Stomach (tissue), 9 donors: ENCODE results near the gene CD151. TPM values are rescaled to one million over a fixed set of nuclear protein-coding genes. Genes with fewer than 3 reads are reported as not detected.

Experiments
- DNase-seq, 2 donors: peaks; one replicate each; pipeline versions ENCODE4 v3.0.0 to v3.0.0-alpha.2; 2013 to 2019
- H3K27ac ChIP-seq, 5 donors: fragments of 200-600 bp in 4 of 5; sonication (generic) in 4 of 5; one replicate each; pipeline ENCODE4 v1.5.1; 2013 to 2019; ENCODE audit warnings: mild to moderate bottlenecking in 1 of 5, moderate library complexity in 1 of 5
- H3K27me3 ChIP-seq, 3 donors: fragments of 200-600 bp; sonication (generic); one replicate each; pipeline ENCODE4 v1.5.1; 2017 to 2019; ENCODE audit warnings: mixed run types in 1 of 3
- H3K36me3 ChIP-seq, 4 donors: fragments of 200-600 bp; sonication (generic); 1 replicate in 3 of 4; 2 replicates in 1 of 4; pipeline ENCODE4 v1.5.1; 2016 to 2019
- H3K4me1 ChIP-seq, 4 donors: fragments of 200-600 bp; sonication (generic); one replicate each; pipeline ENCODE4 v1.5.1; 2016 to 2019
- H3K4me3 ChIP-seq, 4 donors: fragments of 200-600 bp; sonication (generic) in 3 of 4; one replicate each; pipeline ENCODE4 v1.5.1; 2016 to 2019; ENCODE audit warnings: mild to moderate bottlenecking in 1 of 4
- H3K9me3 ChIP-seq, 4 donors: fragments of 200-600 bp; sonication (generic); one replicate each; pipeline ENCODE4 v1.5.1; 2016 to 2019
- CTCF ChIP-seq, 7 experiments: fragments of 450-650 bp in 4 of 7; fragments of 200-600 bp in 3 of 7; sonication (generic) in 3 of 7; IDR thresholded peaks; one replicate each; pipeline ENCODE4 v1.5.1; 2016 to 2019; ENCODE audit warnings: antibody characterized with exemption in 7 of 7, control low read depth in 2 of 7, mild to moderate bottlenecking in 1 of 7
- EP300 ChIP-seq: sonication (generic); formaldehyde crosslinking; IDR thresholded peaks from one replicate; pipeline ENCODE4 v1.6.1; 2017; ENCODE audit warnings: antibody characterized with exemption
- POLR2A ChIP-seq, 4 donors: fragments of 450-650 bp; IDR thresholded peaks; one replicate each; pipeline ENCODE4 v1.6.1; 2016; ENCODE audit warnings: antibody characterized with exemption in 4 of 4, control low read depth in 2 of 4, mild to moderate bottlenecking in 1 of 4, moderate library complexity in 1 of 4
- POLR2AphosphoS5 ChIP-seq, 3 donors: sonication (generic); formaldehyde crosslinking; IDR thresholded peaks; one replicate each; pipeline ENCODE4 v1.6.1; 2016; ENCODE audit warnings: antibody characterized with exemption in 3 of 3
- WGBS, 5 donors: extraction: QIAGEN DNeasy Blood & Tissue Kit in 3 of 5; methylation state at CpG; one replicate each; pipeline versions ENCODE4 v1.1.5 to v1.1.7; 2013 to 2018; 5-methylcytosine and 5-hydroxymethylcytosine counted together
- intact Hi-C: fragments of 100-400 bp; cut with DNase I; formaldehyde crosslinking; loops from one replicate; pipeline ENCODE4 v1.15.1; 2023; ENCODE audit warnings: low total_unique reads
- polyA plus RNA-seq, 3 donors: library from polyadenylated mRNA; stranded (reverse); fragments of 200-250 nt; gene quantifications; one replicate each; pipeline ENCODE4 v1.2.3, GENCODE V29; 2013
- total RNA-seq, 5 donors: library from RNA; depleted of rRNA; stranded (reverse); fragments of >200 nt; gene quantifications; one replicate each; pipeline versions ENCODE4 v1.1.0 to v1.2.3, GENCODE V29; 2014 to 2016
- donor health status: healthy with polysubstance abuse.
- donor health status: Bipolar disorder and iron deficiency.
- donor health status: healthy.

Gene CD151
- total and polyA plus RNA-seq, 8 donors: 66.7 to 293 (median 159) TPM

DNA sequence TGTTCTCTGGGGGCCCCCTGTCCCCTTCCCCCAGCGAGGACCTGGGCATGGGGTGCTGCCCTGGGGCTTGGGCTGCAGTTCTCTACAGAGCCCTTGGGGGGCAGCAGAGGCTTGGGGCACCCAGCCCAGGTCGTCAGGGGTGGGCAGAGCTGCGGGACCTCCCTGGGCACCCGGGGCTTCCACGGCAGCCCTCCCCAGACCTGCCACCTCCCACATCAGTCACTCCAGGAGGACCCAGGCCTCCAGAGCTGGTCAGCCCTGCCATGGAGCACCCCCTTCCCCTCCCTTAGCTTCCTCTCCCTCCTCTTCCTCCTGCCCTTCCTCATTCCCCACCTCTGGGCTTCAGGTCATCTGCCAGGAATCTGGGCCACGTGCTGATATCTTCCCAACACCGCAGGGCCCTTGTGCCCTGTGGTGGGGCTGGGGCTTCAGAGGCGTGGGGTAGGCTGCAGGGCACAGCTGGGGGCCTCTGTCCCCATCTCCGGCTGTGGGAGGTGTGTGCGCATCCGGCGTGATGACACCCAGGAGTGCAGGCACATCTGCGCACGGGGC is 15.7 kb downstream of the CD151 start:
- Histone ChIP-seq H3K4me3 (peak overlapping the region in 2 of 4 donors; percentile 52 to 58), H3K27me3 (peaks cover 0 to 42% (median 25%) of the 10 kb centered on the region in 3 donors), H3K4me1 (peaks cover 49 to 83% (median 72%) of the 10 kb centered on the region in 4 donors), H3K9me3 (no peaks in the 10 kb centered on the region), H3K36me3 (peaks cover 0 to 5% (median 0%) of the 10 kb centered on the region in 4 donors), H3K27ac (no peak overlapping the region)
- intact Hi-C loops: loop anchor here (5.0 kb wide), 1 partner anchor 204 kb away; no protein-coding TSS in a partner anchor
- TF ChIP-seq EP300 (no peak), POLR2AphosphoS5 (IDR thresholded peaks at IDR 0.05) (no peak), CTCF (IDR thresholded peaks at IDR 0.05) (peak in 5 of 7 experiments; percentile 69 to 93 (median 90)), POLR2A (IDR thresholded peaks at IDR 0.05) (no peak)
- peak; percentile 60 to 75 for DNase-seq
- WGBS, 5 donors: 13 to 50% (median 23%) methylated on average over 7 to 14 of the region's 14 CpGs

GRCh38 chr11:849104-849824 is 16.5 kb downstream of the CD151 start:
- intact Hi-C loops: loop anchor here (5.0 kb wide), 1 partner anchor 203 kb away; no protein-coding TSS in a partner anchor
- peak in 1 of 2 donors; percentile 83 for DNase-seq
- WGBS, 5 donors: 1 to 15% (median 3%) methylated on average over 35 to 70 of the region's 71 CpGs

DNA sequence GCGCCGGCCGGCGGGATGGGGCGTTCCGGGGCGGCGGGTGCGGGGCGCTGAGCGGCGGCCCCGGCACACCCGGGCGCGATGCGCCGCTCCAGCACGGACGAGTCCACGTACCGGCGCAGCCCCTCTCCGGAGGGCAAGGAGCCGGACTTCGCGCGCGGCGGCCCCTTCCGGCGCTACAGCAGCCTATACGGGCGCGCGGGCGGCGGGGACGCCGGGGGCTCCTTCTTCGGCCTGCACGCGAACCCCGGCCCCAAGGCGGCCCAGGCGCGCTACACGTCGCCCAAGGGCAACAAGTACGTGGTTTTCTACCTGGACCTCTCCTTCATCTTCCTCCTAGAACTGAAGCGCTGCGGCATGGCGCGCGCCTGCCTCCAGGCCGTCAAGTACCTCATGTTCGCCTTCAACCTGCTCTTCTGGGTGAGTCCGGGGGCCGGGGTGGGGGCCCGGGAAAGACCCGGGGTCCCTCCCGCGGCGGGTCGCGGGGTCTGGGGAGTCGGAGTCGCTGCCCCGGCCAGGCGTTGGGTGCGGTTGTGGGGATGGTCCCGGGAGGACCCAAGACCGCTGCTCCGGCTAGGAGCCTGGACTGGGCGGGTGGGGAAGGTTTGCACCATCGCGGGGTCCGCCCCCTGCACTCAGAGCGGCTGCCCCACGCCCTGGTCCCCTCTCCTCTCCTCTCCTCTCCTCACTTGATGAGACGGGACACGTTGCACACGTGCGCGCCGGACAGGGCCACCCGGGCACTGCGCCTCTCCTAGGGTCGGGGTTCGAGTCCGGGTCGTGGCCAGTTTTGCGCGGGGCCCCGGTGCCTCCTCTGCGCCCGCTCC is 17.4 kb downstream of the CD151 start:
- peak overlapping the region; percentile 43 to 58 (median 48) for H3K4me3 ChIP-seq
- H3K4me1 ChIP-seq: peaks cover 32 to 66% (median 56%) of the 10 kb centered on the region in 4 donors
- TF ChIP-seq EP300: no peak
- TF ChIP-seq POLR2AphosphoS5 (IDR thresholded peaks at IDR 0.05): no peak
- TF ChIP-seq CTCF (IDR thresholded peaks at IDR 0.05): no peak
- TF ChIP-seq POLR2A (IDR thresholded peaks at IDR 0.05): no peak
- H3K9me3 ChIP-seq: no peaks in the 10 kb centered on the region
- 13 to 43% (median 22%) methylated on average over 39 to 97 of the region's 97 CpGs for WGBS, 5 donors
- DNase-seq: peak in 1 of 2 donors; percentile 57
- peak overlapping the region in 1 of 5 donors; percentile 42 for H3K27ac ChIP-seq
- intact Hi-C loops: loop anchor here (5.0 kb wide), 1 partner anchor 202 kb away; no protein-coding TSS in a partner anchor
- H3K36me3 ChIP-seq: peaks cover 0 to 5% (median 2%) of the 10 kb centered on the region in 4 donors
- H3K27me3 ChIP-seq: peaks cover 0 to 42% (median 25%) of the 10 kb centered on the region in 3 donors

More at GRCh38 chr11:849104-849824, 16.5 kb downstream of the CD151 start:
- peak overlapping the region; percentile 47 to 58 (median 50) for H3K4me3 ChIP-seq
- H3K27me3 ChIP-seq: peaks cover 0 to 42% (median 25%) of the 10 kb centered on the region in 3 donors
- H3K9me3 ChIP-seq: no peaks in the 10 kb centered on the region
- no peak overlapping the region for H3K27ac ChIP-seq
- peaks cover 41 to 75% (median 63%) of the 10 kb centered on the region in 4 donors for H3K4me1 ChIP-seq
- H3K36me3 ChIP-seq: peaks cover 0 to 5% (median 2%) of the 10 kb centered on the region in 4 donors
- no peak for TF ChIP-seq POLR2A (IDR thresholded peaks at IDR 0.05)
- TF ChIP-seq CTCF (IDR thresholded peaks at IDR 0.05): no peak
- no peak for TF ChIP-seq EP300
- no peak for TF ChIP-seq POLR2AphosphoS5 (IDR thresholded peaks at IDR 0.05)
